Brain microvascular endothelial cell (primary cell): ENCODE data around the gene OLFML2A.

Experiments used
- DNase-seq: peaks from one replicate; pipeline ENCODE4 v3.0.0-alpha.2; 2020
- H3K27ac ChIP-seq: fragments of 250-450 bp; sonication (Bioruptor Pico); 2 replicates; pipeline ENCODE4 v1.5.1; 2020; ENCODE audit warnings: mild to moderate bottlenecking, moderate library complexity
- H3K27me3 ChIP-seq: fragments of 250-450 bp; sonication (Bioruptor Pico); replicated peaks from 2 replicates; pipeline ENCODE4 v1.5.1; 2020; ENCODE audit warnings: mild to moderate bottlenecking
- H3K36me3 ChIP-seq: fragments of 250-450 bp; sonication (Bioruptor Pico); replicated peaks from 2 replicates; pipeline ENCODE4 v1.5.1; 2020; ENCODE audit warnings: mild to moderate bottlenecking
- H3K4me3 ChIP-seq: 2 replicates; pipeline ENCODE4 v1.5.1; 2011; ENCODE audit warnings: low read depth, mild to moderate bottlenecking, control low read depth, low read length, moderate library complexity
- CTCF ChIP-seq: IDR thresholded peaks from 2 replicates; pipeline ENCODE4 v1.5.1; 2011; ENCODE audit warnings: low read depth, mild to moderate bottlenecking, moderate library complexity, low read length, control low read depth, inconsistent platforms; ENCODE audit errors: missing control alignments
- in situ Hi-C: cut with HindIII; loops from 2 replicates; pipeline ENCODE4 v1.10.0; 2017; ENCODE audit warnings: low sequenced_read_pairs, low pct_ligation_motif_present

The OLFML2A gene

DNA sequence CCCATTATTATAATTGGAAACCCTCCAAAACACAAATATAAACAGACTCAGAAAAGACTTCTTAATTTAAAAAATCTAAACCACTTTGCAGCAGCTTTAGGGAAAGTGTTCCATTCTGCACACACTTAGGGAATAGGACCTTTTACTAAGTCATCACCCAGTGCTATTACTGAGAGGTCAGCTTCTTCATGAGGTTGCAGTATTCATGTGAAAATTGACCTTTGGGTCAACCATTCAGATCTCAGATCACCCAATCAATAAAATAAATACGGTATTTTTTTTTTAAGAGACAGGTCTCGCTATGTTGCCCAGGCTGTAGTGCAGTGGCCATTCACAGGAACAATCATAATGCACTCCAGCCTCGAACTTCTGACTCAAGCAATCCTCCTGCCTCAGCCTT is 27.6 kb upstream of the OLFML2A start:
- in situ Hi-C loops = no loop called here
- no peak overlapping the region for H3K4me3 ChIP-seq

DNA sequence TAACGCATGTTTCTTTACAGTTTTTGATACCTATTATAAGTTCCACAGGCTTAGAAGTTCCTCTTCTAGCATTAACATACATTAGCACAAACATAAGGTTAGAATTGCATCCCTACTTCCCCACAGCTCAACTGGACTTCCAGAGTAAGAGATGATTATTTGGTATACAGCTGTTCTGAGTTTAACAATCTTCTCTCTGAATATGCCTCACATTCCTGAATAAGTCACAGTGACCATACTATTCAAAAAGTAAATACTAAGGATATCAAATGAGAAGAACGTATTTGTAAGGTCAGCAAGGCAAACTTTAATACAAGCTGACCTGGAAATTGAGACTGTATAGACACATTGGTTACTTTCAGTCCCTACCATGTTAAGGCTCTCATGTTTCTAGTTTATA is 27.2 kb upstream of the OLFML2A start:
- DNase-seq = no peak
- Histone ChIP-seq H3K27me3 (no peaks in the 10 kb centered on the region), H3K4me3 (no peak overlapping the region), H3K27ac (no peak overlapping the region), H3K36me3 (no peaks in the 10 kb centered on the region)
- TF ChIP-seq CTCF = no peak
- in situ Hi-C loops = no loop called here

More for the DNA sequence above, 27.6 kb upstream of the OLFML2A start:
- no peak for DNase-seq
- Histone ChIP-seq H3K36me3 (no peaks in the 10 kb centered on the region), H3K27me3 (no peaks in the 10 kb centered on the region), H3K27ac (no peak overlapping the region)
- no peak for TF ChIP-seq CTCF

DNA sequence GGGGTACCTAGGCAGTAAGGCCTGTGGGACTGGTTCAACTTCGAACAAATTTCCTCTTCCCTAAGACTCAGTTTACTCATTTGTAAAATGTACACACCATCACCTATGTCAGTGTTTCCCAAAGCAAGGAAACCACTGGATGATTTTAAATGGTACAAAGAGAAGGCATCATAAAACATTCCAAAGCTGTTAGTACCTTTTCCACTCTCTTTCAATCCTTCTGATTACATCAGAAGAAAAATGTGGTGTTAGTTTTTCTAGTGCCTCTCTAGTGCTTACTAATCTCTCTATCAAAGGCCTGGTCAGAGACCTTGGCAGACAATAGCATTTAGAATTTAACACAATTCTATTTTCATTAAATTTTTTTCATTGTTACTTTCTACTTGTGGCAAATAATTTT is 24.0 kb upstream of the OLFML2A start:
- in situ Hi-C loops = no loop called here
- Histone ChIP-seq H3K27me3 (no peaks in the 10 kb centered on the region), H3K36me3 (no peaks in the 10 kb centered on the region), H3K4me3 (no peak overlapping the region), H3K27ac (no peak overlapping the region)
- DNase-seq = no peak
- no peak for TF ChIP-seq CTCF

GRCh38 chr9:124754289-124754688 is 22.6 kb upstream of the OLFML2A start:
- in situ Hi-C loops = no loop called here
- TF ChIP-seq CTCF = peak; percentile 81
- H3K36me3 ChIP-seq = no peaks in the 10 kb centered on the region
- H3K27me3 ChIP-seq = no peaks in the 10 kb centered on the region
- no peak overlapping the region for H3K27ac ChIP-seq
- peak; percentile 40 for DNase-seq
- no peak overlapping the region for H3K4me3 ChIP-seq

- Histone ChIP-seq H3K27ac (no peak overlapping the region), H3K4me3 (no peak overlapping the region), H3K27me3 (no peaks in the 10 kb centered on the region), H3K36me3 (no peaks in the 10 kb centered on the region)
- no peak for DNase-seq
- in situ Hi-C loops = no loop called here
- TF ChIP-seq CTCF = no peak
Observed at GRCh38 chr9:124755061-124755460, 21.9 kb upstream of the OLFML2A start.

GRCh38 chr9:124756011-124756410 is 20.9 kb upstream of the OLFML2A start:
- no peaks in the 10 kb centered on the region for H3K27me3 ChIP-seq

More at GRCh38 chr9:124756011-124756410, 20.9 kb upstream of the OLFML2A start:
- in situ Hi-C loops = no loop called here
- no peak for DNase-seq
- Histone ChIP-seq H3K36me3 (no peaks in the 10 kb centered on the region), H3K4me3 (no peak overlapping the region), H3K27ac (no peak overlapping the region)
- TF ChIP-seq CTCF = no peak
